GM19238 (cell line): ENCODE measurements around the gene CRABP1.
A peak's percentile ranks its signal among the peaks of the same experiment; 100 is the strongest.

Experiments used
- DNase-seq: peaks from one replicate; pipeline ENCODE4 v3.0.0; 2011; ENCODE audit warnings: low spot score; ENCODE audit not compliant: insufficient read length

The CRABP1 gene

DNA sequence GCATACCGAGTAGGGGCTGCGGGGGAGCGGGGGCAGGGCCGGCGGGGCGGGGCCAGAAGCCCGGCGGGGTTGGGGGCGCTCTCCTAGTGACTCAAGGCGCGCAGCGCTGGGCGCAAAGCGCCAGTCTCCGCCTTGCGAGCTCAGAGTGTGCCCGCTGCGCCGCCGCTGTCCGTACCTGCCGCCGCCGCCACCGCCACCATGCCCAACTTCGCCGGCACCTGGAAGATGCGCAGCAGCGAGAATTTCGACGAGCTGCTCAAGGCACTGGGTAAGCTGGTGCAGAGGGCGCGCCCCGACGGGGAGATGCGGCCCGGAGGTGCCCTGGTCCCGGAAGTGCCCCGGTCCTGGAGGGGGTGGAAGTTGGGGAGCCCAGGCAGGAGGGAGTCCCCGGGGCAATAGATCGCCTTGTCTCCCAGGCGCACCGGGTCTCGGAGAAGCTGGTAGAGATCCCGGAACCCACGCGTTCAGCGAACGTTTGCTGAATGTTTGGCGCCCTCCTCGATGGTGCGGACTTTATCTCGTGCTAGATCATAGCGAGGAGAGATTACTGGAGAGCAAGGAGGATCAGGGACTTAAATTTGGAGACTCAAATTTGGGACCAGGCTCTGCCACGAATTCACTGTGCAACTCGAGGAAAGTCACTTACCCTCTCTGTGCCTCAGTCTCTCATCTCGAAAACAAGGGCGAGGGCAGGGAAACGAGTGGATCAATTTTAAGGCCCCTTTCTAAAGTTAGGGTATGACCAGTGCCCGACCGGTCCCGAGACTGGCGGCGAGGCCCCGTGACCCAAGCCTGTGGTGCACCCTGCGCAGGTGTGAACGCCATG lies at the start of gene CRABP1:
TSS of gene CRABP1 (plus strand) at position 123 of the 826 bp plus-strand sequence. CDS start at position 199, 76 bp downstream.
- DNase-seq = no peak

DNA sequence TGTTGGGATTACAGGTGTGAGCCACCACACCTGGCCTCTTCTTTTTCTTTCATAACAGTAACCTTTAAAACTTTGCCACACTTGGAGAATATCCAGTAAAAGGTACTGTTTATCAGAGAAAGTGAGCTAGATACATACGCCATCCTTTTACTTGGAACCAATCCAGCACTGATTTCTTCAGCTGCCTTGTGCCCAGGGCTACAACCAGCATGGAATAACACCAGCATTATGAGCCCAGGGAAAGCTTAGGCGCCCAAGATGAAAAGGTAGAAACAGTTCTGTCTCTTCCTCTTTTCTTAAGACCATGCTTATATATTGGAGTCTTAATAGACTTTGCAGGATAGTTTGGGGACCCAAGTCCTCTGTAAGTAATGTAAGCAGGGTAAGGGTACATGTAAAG lies 49.1 kb upstream of the CRABP1 start:
- DNase-seq = no peak

DNA sequence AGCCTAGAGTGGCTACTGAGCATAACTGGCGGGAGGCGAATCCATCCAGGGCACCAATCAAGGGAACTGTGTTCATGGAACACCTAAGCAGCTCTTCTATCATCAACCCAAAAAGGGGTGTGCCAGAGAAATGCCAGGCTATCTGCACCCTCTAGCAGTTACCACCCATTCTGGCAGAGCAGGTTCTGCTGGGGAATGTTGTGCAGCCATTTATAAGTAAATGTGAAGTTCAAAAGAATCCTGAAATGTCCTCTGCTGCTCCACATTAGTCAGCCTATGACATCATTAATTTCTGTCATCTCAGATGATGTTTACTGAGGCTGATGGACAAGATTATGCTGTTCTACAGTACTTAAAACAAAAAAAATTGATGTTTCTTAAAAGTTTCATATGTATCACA lies 48.5 kb upstream of the CRABP1 start:
- DNase-seq = no peak

DNA sequence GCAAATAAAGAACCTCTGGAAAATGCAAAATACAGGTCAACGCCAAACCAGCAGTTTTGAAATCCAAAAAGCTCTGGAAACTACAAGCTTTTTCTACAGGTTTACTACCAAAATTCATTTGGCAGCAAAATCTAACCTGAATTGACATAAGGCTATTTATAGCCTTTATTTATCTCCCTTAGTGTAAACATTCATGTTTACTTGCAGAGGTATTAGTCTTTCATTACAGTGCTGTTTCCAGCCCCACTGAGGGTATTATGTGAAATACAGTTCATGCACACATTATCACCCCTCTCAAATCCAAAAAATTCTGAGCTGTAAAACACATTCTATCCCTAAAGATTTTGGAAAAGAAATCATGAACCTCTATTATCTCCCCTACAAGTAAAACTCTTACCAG lies 47.9 kb upstream of the CRABP1 start:
- no peak for DNase-seq

DNA sequence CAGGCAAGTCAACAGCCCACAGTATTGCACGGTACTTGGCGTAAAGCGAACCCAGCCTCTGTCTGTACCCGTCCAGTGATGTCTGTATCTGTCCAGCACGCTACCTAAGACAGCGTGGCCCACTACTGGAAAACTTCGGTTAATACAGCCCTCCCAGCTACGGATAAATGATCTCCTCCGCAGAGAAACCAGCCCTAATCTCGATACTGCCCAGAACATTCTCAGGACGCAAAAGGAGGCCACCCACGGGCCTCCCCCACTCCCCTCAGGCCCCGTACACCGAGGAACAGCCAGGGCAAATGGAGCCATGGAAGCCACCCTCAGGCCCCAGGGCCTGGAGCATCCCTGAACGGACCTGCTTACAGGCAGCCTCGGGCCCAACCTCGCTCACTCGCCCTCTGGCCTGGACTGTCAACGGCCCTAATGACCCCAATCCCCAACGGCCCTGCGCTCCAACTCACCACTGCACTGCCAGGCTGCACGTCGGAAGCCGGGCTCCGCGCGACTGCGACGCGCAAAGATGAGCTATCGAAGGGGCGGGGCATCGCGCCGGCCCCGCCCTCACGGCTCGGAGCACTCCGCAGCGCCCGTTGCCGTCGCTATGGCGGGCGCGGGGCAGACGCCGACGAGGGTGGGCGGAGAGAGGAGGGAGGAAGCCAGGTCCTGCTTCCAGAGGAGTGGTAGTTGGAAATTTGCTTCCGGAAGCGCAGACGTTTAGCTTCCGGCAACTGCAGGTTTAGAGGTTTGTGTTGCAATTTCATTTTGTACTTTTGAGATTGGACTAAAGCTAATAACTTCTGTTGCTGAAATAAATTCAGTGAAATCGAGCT lies 40.8 kb upstream of the CRABP1 start, which contains the start of gene SKIC8:
TSS of gene SKIC8 (minus strand) at position 509 of the 830 bp plus-strand sequence. CDS start 3,923 bp downstream, outside the sequence.
- DNase-seq = peak; percentile 94

DNA sequence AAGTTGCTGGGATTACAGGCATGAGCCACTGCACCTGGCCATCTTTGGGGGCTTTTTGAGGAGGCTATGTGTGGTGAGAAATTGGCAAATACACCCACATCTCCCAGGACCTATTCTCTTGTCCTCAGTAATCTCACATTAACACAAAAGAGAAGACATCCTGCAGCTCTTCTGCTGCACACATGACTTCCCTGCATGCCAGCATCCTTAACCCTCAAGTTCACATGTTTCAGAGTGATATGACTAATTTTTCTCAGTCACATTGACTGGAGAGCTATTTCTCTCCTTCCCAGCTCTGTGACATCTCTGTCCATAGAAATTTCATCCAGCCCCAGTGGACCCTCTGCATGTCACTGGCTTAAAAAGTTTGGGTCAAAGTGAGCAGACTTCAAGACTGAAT lies 38.8 kb upstream of the CRABP1 start:
- DNase-seq = no peak

DNA sequence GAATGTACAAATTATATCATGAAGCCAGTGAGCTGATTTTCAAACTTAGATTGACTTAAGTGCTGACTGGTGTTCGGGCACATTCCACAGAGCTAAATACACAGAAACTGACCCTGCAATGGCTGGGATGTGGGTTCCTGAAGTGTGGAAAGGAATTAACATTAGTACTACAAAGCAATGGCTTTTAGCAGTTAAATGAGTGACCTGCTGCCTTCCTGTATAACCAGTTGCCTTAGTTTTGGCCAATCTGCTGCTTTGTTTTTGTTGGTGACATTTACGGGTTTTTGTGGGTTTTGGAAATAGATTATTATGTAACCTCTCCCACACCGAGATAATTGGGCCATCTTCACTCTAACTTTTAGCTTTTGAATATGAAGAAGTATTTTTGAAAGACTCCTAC lies 38.3 kb upstream of the CRABP1 start:
- DNase-seq = no peak

DNA sequence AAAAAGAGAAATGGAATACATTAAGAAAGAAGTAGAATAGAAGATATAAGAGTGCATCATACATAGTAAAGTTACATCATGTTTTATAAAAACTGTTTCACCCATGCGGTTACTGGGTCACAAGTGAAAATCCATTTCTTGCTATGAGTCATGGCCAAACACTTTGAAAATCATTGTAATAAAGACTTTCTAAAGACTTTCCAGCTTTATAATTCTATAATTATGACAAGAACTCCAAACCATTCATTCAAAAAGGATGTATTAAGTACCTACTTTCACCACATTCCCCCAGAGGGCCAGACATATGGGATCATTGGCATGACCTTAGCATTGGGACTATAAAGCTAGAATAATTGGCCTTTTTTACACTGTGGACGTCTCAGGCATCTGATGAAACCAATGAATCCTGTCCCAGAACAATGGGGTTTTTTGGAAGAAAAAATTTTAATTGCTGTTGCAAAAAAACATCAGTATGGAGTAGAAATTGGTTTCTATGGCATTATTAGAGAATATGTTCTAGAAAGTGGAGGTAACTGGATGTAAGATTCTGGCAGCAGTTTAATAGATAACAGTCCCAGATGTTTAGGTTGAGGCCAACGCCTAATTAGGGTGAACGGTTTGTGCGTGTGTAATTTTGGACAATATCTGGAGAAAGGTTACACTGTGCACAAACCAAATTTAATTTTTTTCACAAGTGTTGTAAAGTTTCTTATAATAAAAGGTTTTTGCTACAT lies 37.4 kb upstream of the CRABP1 start:
- no peak for DNase-seq

DNA sequence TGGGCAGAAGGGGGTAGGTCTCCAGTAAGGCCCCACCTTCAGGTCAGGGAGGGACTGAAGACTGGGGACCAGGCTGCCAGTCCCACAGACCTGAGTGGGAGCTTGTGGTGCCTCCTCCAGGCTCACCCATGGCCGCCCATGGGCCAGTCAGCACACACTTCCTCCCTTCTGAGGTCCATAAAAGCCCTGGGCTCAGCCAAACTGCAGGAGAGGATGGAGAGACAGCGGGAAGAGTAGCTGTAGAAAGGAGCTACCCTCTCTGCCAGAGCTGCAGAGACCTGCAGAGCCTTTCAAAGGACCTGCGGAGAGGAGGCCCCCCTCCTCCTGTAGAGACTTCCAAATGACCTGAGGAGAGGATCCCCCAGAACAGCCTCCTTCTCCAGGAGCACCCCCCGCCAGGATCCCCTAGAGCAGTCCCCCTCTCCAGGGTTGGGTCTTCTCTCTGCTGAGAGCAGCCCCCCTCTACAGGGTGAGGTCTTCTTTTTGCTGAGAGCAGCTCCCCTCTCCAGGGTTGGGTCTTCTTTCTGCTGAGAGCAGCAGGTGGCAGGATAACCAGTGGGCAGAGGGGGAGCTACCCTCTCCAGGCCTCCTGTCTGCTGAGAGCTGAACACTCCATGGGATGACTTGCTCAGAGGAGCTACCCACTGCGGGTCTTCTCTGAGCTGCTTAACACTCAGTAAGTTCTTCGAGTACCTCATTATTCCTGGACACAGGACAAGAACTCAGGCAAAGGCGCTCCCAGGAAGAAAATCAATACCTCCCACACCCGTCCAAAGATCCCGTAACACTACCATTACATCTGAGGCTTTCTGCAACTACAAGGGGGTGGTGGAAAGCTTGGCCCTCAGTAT lies 35.7 kb upstream of the CRABP1 start:
- DNase-seq = no peak

DNA sequence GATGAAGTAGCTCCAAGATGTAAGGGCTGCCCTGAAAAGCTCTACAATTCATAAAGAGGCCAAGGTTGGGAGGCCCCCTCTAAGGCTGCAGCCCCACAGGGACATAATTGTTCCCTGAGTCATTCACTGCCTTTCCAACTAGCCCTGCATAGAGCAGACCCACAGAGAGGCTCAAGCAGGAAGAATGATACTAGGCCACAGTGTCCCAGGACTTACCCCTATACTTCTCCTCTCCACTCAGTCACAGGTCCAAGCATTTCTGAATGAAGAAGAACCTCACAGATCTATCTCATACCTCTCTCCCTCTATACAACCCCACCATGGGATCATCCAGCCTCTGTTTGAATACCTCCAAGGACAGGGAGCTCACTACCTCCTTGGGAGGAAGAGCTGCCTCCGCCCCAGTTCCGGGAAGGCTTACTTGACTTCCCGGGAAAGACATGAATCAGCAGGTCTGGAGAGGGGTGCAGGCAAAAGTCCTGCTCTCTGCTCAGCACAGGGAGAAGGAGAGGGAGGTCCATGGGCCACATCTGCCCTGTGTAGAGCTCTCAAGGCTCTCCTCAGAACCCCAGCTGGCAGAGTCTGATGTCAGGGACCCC lies 33.9 kb upstream of the CRABP1 start:
- DNase-seq = no peak

DNA sequence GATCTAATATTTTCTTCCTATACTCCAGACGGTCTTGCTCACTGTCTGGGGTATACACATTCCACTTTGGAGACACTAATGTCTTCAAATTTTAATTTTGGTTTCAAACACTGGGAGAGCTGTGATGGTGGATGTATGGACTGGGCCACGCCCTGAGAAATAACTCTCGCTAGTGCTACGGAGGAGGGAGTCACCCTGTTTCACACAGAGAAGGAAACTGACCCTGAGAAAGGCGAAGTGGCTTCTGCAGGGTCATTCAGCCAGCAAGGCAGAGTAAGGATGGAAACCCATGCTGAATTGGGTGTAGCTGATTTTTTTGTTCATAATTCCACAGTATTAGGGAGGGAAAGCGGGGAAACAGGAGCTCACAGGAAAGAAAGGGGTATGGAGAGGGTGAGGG lies 32.2 kb upstream of the CRABP1 start:
- no peak for DNase-seq

DNA sequence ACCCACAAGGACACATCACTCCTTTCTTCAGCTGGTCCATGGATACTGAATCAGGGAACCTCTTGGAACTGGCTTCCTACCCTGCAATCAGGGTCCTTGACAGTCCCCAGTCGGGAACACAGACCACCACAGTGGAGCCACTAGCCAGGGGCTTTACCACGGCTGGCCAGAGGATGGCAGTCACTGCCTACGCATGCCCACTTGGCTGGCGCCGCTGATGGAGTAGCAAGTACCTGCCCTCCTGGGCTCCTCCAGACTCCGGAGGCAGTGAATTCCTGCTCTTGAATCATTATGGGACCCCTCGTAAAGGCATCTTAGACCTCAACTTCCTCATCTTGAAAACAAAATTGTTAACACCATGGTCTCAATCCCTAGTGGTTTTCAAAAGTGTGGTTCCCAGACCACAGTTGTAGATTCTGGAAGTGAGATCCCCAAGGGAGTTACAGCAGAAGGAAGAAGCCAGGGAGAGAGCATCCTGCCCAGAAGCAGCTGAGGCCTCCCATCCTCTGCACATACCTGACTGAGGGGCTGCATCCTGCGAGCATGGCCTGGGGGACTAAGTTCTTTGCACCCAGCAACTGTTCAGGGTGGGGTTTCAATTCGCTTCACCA lies 31.6 kb upstream of the CRABP1 start:
- peak; percentile 50 for DNase-seq

DNA sequence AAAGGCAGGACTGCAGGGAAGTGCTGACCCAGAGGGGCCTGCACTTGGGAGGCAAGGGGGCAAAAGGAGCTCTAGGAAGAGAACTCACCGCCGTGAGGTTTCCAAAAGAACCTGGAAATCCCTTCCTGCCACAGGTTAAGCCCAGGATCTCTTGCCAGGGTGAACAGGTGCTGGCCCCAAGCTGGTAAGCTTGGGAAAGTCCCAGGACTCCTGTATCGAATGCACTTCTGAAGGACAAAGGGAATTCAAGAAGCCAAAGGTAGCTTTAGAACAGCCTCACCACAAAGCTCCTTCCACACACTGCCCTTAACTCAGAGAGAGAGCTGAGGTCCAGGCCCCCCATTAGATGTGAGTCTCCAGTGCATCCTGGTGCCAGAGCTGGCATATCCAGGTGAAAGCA lies 28.9 kb upstream of the CRABP1 start:
- DNase-seq = no peak

DNA sequence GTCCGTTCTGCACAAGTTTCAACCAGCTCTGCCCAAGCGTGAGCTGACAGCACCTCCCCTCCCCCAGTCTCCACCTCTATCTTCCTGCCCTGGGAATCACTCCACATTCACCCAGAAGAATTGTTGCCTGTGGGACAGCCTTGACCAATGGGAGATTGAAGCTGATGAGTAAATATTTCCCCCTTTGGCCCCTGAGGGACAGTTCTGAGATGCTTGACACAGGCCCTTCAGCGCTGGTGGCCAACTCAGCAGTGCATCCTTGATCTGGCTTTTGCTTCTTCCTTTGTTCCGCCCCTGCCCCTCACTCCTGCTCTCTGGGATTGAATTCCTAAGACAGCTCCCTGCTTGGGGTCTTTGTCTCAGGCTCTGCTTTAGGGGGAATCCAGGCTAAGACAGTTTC lies 27.6 kb upstream of the CRABP1 start:
- no peak for DNase-seq

DNA sequence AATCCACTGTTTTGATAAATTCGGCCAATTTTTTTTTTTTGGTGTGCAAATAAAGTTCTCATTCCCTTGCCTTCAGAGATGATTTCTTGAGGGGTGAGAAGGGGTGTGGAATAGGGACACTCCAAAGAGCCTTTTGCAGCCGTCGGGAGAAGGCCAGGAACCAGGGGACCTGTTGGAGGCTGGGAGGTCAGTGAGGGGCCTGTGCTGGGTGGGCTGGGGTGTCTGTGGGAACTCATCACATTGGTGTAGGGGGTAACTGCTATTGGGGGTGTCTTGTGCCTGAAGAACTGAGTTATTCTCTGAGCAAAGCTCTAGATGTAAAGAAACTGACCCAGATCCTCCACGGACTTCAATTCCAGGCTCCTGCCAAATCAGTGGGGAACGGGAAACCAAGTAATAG lies 27.2 kb upstream of the CRABP1 start:
- no peak for DNase-seq

DNA sequence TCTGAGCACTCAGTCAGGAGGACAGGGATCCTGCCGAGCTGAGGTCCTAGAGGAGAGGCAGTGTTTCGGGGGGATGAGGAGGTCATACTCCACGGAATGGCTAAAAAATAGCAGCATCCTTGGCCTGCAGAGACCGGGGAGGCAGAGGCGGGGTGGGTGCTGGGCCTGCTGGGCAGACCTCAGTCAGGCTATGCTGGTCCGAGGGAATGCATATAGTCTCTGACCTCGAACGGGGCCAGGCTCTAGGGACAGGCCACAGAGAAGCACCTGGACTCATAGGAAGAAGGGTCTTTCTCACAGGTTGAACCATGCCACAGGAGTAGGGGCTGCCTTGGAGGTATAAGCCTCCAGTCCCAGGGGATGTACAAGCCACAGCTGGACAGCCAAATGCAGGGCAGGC lies 26.8 kb upstream of the CRABP1 start:
- no peak for DNase-seq

DNA sequence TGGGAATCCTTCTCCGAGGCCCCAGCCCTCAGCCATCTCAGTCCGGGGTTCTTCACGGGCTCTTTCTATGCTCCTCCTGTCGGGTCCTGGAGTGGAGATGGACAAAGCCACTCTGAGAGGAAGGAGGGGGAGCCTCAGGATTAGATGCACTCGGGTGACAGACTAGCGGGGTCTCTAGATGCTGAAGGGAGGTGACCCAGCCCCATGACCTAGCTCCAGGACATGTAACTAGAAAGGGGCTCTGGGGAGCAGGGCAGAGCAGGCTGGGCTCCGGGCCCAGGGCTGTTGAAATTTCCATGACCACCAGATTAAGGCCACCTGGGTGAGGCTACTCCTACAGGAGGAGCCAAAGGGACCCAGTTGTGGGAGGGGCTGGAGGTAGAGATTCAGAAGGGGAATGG lies 26.0 kb upstream of the CRABP1 start:
- no peak for DNase-seq

DNA sequence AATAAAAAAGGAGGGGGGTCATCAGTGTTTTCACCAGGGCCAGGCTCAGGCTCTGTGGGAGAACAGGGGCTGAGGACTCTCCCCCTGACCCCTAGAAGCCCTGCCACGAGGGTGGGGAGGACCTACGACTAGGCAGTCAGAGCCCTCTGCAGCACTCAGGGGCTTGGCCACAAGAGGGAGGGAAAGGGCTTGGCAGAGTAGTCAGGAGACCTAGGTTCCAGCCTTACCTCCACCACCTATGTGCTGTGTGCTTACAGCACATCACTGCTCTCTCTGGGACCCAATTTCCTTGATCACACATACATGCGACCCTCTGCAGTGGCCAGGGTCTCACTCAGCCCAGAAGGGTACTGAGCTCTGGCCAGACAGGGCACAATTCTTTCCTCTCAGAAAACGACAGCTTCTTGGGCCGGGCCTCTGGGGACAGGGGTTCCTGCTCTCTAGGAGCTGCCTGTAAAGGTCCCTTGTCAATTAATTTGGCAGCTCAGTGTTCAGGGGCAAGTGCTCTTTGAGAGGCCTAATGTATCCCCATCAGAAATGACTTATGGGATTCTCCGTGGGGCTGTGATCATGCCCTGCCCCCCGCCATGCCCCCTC lies 24.4 kb upstream of the CRABP1 start:
- DNase-seq = no peak

DNA sequence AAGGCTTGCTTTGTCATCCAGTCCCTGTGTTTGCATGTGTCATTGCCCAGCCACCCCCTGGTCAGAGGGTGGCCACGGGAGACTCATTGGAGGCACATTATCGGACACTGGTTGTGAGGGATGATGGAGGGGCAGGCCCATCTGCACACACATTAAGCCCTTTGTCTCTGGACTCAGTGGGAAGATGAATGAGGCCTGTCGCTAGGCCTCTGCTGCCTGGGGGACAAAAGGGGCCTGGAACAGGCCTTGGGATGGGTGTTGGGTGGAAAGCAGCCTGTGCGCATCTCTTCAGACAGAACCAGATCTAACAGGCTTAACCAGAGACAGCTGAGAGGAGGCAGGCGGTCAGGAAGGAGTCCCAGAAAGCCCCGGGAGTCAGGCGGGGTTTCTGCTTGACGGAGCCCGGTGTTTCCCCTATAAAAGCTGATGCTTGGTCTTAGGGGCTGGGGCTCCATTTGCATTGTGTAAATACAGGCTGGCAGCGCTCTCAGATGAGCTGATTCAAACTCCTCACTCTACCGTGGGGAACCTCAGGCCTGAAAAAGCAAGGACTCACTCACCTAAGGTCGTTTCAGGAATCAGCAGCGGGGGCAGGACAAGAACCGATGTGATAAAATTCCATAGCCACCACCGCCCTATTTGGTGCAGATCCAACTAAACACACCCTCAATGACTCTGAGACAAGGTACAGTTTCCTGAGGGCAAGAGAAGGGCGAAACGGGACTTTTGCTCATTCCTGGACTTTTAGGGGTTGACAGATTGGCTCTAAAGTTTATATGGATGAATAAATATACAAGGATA lies 23.7 kb upstream of the CRABP1 start:
- no peak for DNase-seq
